EL (cell line): Measurements from ENCODE around the gene WDR49.
"Not testable (repeated sequence)": the region's sequence is repeated elsewhere in the genome, so short reads cannot be mapped to it uniquely, and the experiment has no call there.

Experiments
- DNase-seq: peaks from one replicate; pipeline ENCODE4 v3.0.0-alpha.2; 2016

The WDR49 gene

GRCh38 chr3:167653760-167654159 lies at the start of gene WDR49:
TSS of gene WDR49 (minus strand) at chr3:167653942. CDS start at chr3:167653425, 517 bp downstream.
- no peak for DNase-seq

GRCh38 chr3:167700926-167701325 lies 47.2 kb upstream of the WDR49 start:
- no peak for DNase-seq

DNA sequence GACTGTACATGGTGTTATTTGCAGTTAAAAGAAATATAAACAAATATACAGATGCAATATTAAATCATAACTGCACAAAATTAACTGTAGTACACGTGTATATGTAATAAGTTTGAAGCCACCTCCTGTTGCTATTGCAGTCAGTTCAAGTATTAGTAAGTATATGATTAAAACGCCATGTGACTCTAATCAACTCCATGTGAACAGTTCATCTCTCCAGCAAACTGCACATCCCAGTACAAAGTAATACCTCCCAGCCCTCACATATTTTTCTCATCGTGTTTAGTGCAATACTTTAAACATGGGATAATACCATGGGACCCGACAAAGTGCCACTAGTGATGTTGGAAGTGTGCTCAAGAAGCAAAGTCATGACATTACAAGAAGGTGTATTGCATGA lies 46.3 kb upstream of the WDR49 start:
- no peak for DNase-seq

DNA sequence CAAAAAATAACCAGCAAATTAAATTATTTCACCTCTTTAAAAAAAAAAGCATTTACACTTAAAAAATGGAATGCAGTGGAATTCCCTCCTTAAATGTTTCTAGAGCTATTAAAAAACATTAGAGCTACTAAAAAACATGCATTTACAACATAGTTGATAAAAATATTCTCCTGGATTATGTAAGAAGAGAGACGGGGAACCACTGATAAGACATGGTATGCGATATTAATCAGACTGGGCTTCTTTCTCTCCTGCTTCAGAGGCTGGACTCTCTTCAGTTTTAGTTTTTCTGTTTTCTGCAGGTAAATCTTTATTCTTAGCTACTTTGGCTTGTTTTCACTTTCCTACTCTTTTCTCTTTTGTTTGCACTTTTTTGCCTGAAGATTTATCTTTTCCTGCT lies 40.4 kb upstream of the WDR49 start:
- no peak for DNase-seq

DNA sequence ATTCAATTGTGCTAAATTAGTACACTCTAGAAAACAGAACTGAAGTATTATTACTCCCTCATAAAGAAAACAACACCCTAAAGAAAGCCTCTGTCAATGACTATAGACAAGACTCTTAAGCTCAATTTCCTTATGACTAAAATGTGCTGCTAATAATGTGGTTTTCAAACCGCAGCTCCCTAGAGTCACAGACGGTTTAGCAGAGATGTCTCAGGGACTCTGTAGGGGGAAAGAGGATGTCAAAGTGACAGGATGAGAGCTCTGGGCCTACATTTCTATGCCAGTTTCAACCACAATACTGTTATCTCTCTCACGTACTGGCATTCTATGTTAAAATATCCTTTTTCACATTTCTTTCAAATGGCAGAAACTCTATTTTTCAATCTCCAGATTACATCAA lies 37.6 kb upstream of the WDR49 start:
- DNase-seq = no peak

- peak; percentile 56 for DNase-seq
These were observed 30.7 kb upstream of the WDR49 start for GRCh38 chr3:167684388-167684993.

DNA sequence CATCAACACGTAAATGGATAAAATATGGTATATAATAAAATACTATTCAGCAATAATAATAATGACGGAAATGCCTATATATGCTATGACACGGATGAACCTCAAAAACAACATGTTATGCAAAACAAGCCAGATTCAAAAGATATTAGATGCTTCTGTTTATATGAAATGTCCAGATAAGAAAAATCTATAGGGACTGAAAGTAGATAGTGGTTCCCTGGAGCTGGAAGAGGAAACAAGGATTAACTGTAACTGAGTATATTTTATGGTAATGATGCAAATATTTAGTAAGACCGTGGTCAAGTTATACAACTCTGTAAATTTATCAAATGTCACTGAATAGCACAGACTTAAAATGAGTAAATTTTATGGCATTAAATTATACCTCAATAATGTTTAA lies 25.8 kb upstream of the WDR49 start:
- DNase-seq = no peak

- DNase-seq = no peak
These were observed 22.1 kb upstream of the WDR49 start for GRCh38 chr3:167675848-167676247.

- DNase-seq = no peak
These were observed 19.5 kb upstream of the WDR49 start for GRCh38 chr3:167673221-167673620.

DNA sequence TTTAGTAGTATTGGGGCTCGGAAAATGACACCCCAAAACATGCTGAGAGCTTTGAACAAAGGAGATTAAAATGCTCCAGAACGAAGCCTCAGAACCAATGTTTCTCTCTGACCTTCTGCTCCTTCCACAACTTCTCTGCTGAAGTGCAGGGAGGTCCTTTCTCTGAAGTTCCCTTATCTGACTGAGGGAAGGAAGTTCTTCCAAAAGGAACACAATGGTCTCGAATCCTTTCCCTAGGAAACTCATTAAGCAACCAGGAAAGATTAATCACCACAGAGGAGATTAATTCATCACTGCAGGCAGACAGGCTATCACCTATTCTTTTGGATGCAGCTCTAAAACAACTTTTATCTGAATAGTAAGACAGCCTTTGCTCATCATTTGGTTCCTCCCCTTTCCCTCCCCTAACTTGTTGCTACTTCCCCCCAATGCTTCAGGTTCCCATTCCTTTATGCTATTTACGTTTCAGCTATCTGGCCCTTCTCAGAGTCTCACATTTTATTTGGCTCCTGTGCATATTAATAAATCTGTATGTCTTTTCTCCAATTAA lies 18.2 kb upstream of the WDR49 start:
- DNase-seq = no peak

GRCh38 chr3:167669699-167670098 lies 16.0 kb upstream of the WDR49 start:
- no peak for DNase-seq

DNA sequence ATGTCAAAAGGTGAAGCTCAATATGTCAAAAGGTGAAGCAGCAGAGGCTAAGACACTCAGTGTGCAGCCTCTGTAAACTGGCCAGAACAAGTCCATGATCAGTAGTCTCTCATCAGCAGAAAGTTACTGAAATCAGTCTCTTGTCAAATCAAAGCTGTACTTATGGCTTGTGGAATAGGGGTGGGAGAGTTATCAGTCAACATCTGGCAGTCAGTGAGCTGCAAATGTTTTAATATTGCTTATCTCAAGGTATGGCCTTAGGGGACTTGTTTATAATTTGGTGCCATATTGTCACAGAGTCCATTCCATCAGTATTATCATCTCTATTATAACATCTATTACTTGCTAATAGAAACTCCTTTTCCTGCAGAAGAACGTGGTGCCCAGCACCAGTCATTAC lies 14.9 kb upstream of the WDR49 start:
- no peak for DNase-seq

DNA sequence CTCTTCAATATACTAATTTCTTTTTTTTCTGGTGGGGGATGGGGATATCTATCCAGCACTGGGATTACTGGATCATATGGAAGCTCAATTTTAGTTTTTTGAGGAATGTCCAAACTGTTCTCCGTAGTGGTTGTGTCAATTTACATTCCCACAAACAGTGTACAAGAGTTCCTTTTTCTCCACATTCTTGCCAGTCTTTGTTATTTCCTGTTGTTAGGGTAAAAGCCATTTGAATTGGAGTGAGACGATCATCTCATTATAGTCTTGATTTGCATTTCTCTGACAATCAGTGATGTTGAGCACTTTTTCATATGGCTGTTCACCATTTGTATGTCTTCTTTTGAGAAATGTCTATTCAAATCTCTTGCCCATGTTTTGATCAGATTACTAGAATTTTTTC lies 12.8 kb upstream of the WDR49 start:
- no peak for DNase-seq

- no peak for DNase-seq
These were observed 9.2 kb upstream of the WDR49 start for GRCh38 chr3:167662919-167663400.

DNA sequence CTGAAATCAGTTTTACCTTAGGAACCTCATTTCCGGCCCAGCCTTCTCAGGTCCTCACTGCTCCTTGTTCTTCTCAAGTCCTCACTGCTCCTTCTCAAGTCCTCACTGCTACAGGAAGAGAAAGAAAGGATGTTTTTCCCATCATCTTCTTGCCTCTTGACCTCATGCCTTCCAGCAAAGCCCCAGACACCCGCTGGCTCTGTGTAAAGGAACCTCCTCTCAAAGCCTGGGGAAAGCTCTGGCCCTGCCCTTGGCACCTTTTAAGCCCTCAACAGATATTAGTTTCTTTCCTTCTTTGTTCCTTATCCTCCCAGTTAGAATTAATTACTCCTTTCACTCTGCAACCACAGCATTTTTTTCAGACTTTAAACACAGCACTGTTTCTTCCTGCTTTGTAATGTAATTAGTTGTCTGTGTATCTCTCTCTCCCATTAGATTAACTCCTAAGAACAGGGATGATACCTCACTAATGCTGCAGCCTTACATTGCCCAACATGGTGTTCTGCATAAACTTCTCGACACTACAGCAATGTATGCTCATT lies 4.0 kb upstream of the WDR49 start:
- no peak for DNase-seq

GRCh38 chr3:167656821-167657220 lies 3.1 kb upstream of the WDR49 start:
- DNase-seq = no peak

DNA sequence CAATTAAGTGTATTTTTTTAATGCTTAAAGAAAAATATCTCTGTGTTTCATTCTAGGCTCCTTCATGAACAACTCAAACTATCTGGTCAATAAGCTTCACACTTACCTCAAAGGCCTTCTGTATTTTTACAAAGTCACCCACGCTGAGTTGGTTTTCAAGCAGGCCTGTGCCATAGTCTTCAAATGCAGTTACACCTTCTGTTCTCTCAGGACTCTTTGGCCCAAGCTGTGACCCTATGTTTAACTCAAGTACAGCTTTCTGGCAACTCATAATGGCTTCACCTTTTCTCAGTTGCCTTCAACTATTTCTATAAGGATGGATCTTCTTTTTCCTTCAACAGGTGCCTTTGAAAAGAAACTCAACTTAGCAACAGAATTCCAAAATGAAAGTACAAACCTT lies 587 bp downstream of the WDR49 start:
- no peak for DNase-seq

DNA sequence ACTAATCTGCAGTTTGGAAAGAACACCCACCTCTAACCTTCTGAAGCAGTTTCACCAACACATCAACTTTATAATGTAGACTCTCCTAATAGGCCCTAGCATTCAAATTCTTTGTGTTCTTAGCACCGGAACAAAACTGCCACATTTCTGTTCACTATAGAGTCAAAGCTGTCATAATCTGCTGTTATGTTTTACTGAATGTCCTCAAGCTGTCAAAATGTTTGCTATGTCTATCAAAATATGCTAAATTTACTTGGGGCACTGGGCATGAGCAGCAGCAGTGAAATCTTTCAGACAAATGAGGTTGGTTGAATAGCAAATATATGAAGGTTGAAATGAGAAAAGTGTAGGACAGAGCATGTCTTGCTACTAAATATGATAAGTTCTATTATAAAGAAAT lies 1.9 kb downstream of the WDR49 start:
- DNase-seq = no peak

DNA sequence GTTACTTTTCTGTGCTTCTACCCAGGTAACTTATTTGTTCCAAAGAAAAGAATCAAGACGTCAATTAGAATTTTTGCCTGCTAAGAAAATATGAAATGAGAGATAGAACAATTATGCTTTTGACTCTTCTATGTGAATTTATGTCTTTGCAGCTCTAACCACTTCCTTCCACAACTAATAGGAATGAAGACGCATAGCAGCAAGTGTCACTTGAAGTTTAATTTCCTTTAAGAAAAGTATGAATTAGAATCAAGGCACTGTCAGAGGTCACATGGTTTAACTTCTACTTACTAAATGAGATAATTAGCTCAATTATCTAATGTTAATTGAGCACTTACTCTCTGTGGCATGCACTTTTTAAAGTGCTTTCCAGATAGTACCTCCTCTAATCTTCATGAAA lies 3.3 kb downstream of the WDR49 start:
- no peak for DNase-seq

GRCh38 chr3:167649746-167650145 lies 4.0 kb downstream of the WDR49 start:
- DNase-seq = no peak

DNA sequence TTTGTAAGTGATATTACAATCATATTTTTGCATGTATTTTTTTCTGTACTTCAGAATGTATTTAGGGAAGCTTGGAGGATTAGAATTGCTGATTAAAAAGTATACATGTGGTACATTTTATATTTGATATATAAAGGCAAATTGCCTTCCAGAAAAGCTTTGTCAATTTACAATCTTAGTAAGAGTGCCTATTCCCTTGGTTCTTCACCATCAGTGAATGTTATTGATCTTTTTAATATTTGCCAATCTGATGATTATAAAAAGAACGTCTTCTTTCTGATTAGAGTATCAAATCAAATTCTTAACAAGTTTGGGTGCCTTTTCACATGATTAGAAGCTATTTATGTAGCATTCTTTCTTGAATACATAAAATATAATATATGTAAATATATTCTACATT lies 9.1 kb downstream of the WDR49 start:
- DNase-seq = no peak

GRCh38 chr3:167631471-167631870 lies 22.3 kb downstream of the WDR49 start:
- DNase-seq = no peak

- DNase-seq = no peak
These were observed 27.3 kb downstream of the WDR49 start for GRCh38 chr3:167626490-167626889.

- no peak for DNase-seq
These were observed 38.7 kb downstream of the WDR49 start for GRCh38 chr3:167615030-167615429.

GRCh38 chr3:167614196-167614595 lies 39.5 kb downstream of the WDR49 start:
- DNase-seq = not testable (repeated sequence)
